NCI-H1694 treated with DMSO at 0.1 percent for 48 hours (cell line): ENCODE measurements around the gene PIP5K1C.

Experiments used
- DNase-seq: peaks from one replicate; lab custom pipeline; 2025; lab: John Stamatoyannopoulos, UW

The PIP5K1C gene

DNA sequence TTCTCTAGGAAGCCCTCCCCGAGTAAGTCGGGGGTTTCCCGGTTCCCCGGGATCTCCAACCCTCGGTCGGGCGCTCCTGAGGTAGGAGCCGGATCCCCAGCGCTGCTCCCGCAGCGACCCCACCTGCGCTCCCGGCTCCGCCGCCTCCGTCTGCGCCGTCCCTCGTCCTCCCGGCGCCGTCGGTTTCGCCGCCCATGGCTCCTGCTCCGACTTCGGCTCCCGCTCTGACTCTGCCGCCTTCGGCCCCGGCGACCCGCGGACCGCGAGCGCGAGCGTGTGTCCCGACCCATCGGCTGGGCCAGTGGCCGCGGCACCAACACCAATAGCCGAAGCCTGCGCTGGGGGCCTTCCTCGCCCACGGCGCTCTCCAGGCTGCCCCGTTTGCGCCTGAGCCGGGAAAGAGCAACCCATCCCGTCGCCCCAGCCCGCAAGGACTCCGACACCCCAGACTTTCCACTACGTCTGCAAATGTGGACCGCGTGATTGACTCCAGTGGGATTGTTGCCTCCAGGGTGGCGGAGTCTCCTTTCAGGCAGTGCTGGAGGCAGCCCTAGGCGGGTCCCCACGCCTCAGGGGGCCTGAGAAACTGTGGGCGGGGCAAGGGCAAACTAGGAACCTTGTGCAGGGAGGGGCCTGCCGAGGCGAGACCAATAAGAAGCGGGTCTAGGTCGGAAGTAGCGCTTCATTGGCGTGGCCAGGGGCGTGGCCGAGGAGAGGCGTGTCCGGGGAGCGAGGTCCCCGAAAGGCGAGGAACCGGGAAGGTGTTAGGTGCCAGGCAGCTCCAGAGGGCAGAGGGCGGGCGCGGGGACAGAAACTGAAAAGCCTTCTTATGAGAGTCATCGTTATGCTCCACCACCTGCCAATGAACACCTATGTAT, 73.6 kb downstream of the PIP5K1C start, which contains the start of gene CACTIN:
TSS of gene CACTIN (minus strand) at position 318 of the 878 bp plus-strand sequence. CDS start at position 290, 28 bp downstream.
- peak; percentile 91 for DNase-seq

DNA sequence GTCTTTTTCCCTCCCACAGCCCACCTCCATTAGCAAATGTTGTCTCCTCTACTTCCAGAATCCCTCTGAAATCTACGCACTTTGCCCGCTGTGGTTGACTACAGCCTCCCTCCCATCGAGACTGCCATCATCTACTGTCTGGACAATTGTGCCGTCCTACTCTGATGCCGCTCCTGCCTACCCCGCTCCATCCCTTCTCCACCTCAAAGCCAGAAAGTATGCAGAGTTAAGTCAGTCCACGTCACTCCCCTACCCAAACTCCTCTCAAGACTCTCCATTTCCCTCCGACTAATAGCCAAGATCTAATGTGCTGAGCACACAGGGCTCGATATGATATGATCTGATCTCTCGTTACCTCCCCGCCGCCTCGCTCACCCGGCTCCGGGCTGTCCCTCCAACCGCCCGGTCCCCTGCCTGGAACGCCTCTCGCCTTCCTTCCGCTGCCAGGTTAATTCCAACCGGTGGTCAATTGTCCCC, 74.2 kb downstream of the PIP5K1C start:
- no peak for DNase-seq

DNA sequence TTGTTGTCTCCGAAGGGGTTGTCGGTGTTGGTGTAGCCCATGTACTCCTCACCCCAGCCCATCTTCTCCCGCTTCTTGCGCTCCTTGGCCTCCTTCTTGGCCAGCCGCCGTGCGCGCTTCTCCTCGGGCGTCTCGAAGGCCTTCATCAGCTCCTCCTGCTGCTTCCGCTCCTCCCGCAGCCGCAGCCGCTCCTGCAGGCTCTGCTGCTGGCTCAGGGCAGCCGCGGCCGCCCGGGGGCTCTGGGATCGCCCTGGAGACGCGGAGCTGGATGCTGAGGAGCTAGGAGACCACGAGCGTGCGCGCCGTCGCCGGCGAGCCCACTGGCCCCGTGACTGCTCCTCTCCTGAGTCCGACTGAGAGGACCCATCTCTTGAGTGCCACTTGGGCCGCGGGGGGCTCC, 76.6 kb downstream of the PIP5K1C start:
- DNase-seq: no peak

DNA sequence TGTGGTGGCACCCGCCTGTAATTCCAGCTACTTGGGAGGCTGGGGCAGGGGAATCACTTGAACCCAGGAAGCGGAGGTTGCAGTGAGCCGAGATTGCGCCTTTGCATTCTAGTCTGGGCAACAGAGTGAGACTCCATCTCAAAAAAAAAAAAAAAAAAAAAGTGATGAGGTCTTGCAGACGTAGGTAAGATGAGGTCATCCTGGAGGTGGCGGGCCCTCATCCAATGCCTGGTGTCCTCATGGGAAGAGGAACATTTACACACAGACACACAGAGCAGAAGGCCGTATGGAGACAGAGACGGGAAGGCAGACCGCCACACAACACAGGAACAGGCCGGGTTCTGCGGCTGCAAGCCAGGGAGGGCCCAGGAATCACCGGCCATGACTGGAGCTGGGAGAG, 78.0 kb downstream of the PIP5K1C start:
- DNase-seq: no peak

DNA sequence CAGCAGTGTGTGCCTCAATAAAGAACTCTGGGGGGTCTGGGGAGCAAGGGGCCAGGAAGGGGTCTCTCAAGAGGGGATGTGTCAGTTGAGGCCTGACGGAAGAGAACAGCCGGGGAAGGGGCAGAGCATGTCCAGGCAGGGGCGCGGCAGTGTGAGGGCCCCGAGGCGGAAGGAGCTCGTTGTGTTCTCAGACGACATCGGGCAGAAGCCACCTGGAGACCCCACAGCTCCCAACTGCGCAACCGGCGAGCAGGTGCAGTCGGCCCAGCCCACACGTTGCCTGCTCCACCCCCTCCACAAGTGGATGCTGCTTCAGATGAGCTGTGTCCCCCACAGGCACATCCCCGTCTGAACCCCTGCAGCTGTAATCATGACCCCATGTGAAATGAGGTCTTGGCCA, 78.6 kb downstream of the PIP5K1C start:
- no peak for DNase-seq

DNA sequence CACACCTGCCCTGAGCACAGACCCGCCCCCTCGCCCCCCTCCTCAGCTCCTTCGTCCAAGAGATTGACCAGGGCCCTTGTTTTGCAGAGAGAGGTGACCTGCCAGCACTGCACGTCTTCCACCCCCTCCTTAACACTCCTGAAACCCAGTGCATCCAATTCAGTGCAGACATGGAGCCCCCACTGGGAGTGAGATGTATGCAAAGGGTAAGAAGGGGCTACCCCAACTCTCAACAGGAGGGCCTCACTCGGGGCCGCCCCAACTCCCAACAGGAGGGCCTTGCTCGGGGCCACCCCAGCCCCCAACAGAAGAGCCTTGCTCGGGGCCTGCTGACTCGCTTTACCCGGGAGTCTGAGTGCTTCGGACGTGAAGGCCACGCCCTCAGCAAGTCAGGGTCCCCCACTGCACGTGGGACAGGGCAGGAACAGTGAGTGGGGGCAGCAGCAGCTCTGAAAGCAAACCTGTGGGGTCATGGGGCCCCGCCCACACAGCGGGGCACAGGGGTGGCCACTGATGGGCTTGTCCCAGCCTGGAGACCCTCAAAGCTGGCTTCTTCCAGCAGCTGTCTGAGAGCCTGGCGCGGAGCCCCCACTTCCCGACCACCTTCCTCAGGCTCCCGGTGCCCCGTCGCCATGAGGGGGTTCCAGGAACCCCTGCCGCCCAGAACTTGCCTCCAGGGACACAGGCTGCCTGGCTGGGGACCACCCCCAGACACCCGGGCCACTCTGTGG, 79.3 kb downstream of the PIP5K1C start:
- DNase-seq: no peak

DNA sequence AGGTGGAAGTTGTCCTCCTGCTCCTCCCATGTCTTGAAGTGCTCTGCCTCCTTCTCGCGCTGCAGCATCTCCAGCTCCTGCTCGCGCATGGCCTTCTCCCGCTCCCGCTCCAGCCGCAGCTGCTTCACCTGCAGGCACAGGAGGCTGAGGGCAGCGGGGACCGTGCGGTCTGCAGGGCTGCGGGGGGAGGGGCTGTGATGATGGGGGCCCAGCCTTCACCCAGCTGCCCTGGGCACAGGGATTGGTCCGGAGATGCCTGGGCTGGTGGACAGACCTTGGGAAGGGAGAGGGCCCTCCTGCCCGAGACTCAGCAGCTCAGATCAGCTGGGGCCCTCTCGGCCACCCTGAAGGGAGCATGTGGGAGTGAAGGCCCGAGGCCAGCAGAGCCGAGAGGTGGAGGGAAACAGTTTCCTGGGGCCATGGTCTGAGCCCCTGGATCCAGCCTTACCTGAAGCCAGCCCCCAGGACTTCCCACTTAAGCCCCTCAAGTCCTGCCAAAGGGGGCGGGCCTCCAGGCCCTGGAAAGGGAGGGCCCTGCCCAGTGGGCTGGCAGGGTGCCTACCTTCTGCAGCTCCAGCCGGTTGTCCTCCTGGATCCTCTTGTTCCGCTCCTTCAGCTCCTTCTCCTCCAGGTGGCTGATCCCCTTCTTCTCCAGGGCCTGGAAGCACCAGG, 80.0 kb downstream of the PIP5K1C start:
- DNase-seq: no peak

DNA sequence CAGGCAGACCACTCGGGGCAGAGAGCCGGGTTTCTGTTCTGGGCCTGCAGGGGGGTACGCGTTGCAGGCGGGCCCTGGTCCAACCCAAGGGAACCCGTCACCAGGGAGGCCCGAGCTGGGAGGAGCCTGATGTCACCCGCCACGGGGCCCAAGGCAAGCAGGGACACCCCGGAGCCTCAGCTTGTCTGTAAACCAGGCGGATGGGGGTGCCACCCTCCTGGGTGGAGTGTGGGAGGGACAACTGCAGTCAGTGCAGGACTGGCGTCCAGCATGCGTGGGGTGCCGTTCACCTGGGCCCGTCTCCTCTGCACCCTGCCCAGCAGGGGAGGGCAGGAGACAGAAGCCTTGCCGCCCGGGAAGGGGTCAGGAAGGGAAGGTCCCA, 80.6 kb downstream of the PIP5K1C start:
- no peak for DNase-seq

DNA sequence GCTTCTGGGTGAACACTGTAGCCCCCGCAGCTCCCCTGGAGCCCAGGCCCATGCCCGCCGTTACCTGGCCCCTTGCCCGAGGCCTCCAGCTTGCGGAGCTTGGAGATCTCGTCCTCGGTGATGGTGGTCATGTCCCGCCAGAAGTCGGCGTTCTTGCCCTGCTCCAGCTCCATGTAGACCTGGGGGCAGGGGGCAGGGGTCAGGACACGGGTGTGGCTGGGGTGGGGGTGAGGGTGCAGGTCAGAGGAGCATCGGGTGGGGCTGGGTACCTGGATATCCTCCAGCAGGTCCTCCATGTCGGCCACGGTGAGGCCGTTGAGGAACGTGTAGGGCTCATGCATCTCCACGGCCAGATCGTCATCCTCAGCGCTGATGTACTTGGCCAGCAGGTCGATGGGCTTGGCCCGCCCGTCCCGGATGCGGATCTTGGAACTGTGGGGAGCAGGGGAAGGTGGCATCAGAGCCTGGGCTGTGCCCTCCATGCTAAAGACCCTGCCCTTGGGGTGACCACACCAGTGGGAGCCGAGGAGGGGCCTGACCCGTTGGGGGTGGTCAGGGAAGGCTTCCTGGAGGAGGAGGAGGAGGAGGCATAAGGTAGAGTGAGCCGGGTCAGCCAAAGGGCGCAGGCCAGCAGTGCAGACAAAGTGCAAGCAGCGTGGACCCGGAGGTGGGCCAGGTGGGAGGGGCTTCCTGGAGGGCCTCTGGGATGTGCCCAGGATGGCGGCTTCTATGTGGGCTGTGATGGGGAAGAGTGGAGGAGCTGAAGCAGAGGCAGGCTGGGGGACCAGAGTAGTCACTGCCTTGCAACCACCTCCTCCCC, 81.2 kb downstream of the PIP5K1C start:
- DNase-seq: no peak

DNA sequence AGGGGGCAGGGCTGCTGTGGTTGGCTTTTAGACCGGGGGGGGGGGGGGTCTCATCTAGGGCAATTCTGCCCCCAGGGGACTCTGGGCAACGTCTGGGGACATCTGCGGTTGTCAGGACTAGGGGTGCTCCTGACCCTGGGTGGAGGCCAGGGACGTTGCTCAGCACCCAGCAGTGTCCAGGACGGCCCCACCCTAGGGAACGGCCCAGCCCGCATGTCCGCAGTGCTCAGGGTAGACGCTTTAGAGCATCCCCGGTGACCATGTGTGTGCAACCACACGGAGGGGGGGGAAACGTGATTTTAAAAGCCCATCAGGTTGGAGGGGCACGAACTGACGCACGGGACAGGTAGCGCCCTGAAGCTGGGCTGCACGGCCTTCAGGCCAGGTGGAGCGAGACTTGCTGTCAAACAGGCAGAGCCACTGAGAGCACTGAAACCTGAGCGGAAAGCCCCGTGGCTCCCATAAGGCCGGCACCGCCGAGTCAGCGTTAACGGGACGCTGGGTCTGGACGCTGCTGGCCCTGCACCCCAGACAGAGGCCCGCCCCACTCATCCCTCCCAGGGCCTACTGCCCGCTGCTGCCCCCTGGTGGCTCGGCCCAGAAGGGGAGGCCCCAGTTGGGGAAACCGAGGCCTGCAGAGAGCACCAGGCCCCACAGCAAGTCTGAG, 82.0 kb downstream of the PIP5K1C start:
- no peak for DNase-seq

DNA sequence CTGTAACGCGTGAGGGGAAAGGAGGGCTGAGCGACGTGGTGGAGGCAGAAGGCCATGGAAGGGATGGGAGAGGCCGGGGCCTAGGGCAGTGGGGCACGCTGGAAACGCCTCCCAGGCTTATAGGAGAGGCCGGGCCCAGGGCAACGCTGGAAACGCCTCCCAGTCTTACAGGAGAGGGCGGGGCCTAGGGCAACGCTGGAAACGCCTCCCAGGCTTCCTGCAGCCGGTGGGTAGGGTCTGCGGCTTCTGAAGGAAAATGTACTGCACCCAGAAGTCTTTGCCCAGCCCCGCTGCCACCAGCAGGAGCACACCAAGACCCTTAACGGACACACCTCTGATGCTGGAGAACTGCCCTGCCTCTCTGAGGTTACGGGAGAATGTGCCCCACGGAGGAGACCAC, 82.8 kb downstream of the PIP5K1C start:
- no peak for DNase-seq

DNA sequence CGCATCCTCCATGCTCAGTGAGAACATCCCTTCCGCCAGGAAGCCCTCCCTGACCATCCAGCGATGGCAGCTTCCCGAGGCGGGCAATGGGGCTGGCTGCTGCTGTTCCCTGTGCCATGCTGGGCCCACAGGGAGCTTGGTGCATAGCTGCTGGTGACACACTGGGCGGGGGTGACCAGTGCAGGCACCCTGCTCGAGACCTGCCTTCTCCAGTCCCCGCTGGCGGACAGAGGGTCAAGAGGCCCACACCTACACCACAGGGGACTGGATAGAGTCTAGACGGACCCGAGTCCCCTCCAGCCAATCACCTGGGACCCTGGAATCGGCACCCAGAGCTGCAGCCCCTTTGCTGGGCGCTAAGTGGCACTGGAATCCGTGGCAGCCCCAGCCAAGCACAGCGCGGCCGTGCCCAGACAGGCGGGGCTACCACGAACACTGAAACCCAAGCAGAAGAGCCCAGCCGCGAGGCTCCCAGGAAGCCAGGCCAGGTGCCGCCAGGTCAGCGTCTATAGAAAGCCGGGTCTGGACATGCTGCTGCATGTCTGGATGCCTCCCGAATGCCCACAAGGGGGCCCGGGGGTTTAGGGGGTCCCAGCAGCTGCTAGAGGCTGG, 84.6 kb downstream of the PIP5K1C start:
- no peak for DNase-seq

DNA sequence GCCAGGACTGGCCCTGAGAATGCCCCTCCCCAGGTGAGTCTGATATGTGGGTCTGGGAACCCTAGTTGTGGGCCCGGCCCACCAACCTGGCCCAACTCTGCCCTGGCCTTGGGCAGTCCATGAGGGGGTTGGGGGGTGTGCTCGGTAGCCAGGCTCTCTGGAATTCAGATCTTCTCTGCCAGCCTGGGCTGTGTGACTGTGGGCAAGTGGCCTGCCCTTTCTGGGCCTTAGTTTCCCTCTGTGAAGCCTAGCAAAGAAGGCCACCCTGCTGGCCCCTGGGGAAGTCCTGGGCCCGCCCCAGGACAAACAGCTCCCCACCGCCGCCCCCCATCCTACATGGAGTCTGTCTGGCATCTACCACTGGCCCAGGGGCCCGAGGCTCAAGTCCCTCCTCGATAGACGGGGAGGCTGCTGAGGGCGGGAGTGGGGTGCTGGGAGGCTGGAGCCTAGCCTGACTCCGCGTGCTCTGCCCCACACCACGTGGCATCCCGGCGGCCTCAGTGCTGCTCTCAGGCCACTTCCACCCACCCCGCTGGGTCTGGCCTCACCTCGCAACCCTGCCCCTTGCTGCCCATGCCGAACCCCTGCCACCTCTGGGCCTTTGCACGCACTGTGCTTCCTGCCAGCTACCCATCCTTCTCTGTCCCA, 85.3 kb downstream of the PIP5K1C start:
- DNase-seq: no peak

DNA sequence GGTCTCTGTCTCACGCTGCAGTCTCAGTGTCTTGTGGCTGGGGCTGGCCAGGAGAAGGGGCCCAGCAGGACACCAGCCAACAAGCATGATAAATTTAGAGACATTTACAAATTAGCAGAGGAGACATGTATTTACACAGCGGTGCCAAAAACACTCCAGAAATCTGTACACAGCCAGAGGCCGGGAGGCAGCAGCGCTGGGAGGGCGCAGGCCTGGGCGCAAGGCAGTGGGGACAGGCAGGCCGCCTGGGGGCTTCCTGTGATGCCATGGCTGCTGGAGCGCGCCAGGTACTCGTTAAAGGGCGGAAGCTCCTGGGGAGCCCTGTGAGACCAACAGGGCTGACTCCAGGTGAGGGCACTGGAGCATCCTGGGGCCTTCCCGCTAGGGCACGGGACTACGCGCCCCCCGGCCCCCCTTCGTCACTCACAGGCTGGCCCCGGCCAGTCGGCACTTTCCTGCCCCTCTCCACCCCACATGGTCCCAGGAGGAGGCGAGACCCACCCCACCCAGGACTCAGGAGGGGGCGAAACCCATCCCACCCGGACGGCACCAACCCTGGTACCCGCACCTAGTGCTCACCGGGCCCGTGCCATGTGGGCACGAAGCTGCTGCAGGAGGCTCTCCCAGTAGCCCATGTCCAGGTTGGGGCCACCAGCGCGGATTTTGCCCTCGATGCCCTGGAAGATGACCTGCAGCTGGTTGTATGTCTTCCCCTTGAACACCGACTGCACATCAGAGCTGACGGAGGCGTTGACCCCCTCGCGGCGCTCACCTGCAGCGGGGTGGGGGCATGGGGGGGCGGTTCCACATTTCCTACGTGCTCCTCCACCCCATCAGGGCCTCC, 86.2 kb downstream of the PIP5K1C start:
- DNase-seq: no peak

DNA sequence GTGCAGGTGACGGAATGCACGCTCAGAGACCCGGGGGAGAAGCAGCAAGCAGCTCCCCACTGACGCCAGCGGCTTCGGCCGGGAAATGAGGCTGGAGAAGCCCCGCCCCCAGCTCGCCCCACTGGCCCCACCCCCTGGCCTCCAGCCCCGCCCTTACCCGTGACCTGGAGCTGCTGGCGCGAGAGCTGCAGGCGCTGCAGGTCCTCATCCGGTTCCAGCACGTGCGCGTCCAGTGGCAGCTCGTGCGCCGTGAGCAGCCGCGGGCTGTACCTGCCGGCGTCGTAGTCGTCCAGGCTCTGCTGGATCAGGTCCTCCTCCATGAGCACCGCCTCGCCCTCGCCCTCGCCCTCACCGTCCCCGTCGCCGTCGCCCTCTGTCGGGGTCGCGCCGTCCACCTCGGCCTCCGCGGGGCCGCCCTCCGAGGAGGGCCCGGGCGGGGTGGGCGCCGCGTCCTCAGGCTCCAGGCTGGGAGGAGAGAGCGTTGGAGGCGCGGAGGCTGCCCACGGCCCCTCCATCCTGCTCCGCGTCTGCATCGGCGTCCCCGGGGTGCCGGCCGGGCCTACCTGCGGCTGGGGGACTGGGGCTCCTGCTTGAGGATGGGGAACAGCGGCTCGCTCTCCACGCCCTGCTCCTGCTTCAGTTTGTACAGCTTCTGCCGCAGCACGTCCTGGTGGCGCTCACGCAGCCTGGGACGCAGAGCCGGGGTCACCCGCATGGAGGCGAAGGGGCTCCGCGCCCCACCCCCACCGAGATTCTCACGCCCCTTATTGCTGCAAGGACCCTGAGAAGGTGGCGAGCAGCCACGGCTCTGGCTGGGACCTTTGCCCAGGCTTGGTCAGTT, 87.1 kb downstream of the PIP5K1C start:
- DNase-seq: no peak

DNA sequence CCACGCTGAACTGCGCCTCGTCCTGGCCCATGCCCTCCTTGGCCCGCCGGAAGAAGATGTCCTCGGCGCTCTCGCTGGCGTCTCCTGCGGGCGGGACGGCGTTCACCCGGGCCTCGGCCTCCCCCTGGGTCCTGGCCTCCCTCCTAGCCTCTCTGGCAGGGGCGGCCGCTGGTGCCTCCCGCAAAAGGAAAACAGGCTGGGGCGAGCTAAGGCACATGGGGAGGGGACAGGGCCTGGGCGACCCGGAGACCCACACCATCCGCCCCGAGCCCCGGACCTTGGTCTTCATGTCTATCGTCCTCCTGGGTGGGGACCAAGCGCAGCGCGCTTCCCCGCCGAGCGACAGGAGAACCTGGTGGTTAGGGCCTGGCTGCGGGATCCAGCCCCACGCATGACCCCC, 87.9 kb downstream of the PIP5K1C start:
- DNase-seq: no peak

DNA sequence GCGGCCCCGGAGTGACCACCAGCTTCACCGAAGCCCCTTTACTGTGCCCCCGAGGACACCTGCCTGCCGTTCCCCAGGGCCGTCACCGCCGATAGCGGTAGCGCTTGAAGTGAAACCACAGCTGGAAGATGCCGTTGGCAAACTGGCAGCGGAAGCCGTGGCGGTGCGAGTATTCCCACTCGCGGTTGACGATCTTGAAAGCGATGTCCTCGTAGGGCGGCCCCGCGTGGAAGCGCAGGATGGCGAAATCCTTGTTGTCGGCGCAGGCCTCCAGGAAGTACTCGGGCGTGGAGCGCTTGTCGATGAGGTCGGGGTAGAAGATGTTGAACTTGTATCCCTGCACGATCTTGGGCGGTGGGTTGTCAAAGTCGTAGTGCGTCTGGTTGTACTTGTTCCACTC, 88.4 kb downstream of the PIP5K1C start:
- DNase-seq: no peak
